Stimulated activated CD8-positive, alpha-beta memory T cell treated with anti-CD3 and anti-CD28 coated beads, Interleukin-15, amount 100 ng/mL, for 1 hour (primary cell): ENCODE data around the gene GIPC3.
"Not testable (repeated sequence)": the region's sequence is repeated elsewhere in the genome, so short reads cannot be mapped to it uniquely, and the experiment has no call there.

ENCODE experiments used
- DNase-seq: peaks from one replicate; pipeline ENCODE4 v3.0.0-alpha.2; 2020; ENCODE audit warnings: low read depth

Gene GIPC3

GRCh38 chr19:3576696-3577443 lies 8.4 kb upstream of the GIPC3 start:
- DNase-seq = no peak

GRCh38 chr19:3577723-3578344 lies 7.4 kb upstream of the GIPC3 start:
- no peak for DNase-seq

- DNase-seq = no peak
These were observed 6.9 kb upstream of the GIPC3 start for GRCh38 chr19:3578390-3578789.

- no peak for DNase-seq
These were observed 4.9 kb upstream of the GIPC3 start for GRCh38 chr19:3580156-3580934.

GRCh38 chr19:3581792-3582191 lies 3.5 kb upstream of the GIPC3 start:
- DNase-seq = not testable (repeated sequence)

GRCh38 chr19:3584036-3584802 lies 1.1 kb upstream of the GIPC3 start:
- DNase-seq = not testable (repeated sequence)

GRCh38 chr19:3586127-3586626 lies 899 bp downstream of the GIPC3 start:
- no peak for DNase-seq

GRCh38 chr19:3586707-3587346 lies 1.5 kb downstream of the GIPC3 start:
- DNase-seq = no peak

- DNase-seq = no peak
These were observed 4.2 kb downstream of the GIPC3 start for GRCh38 chr19:3589439-3589838.

- DNase-seq = no peak
These were observed 4.7 kb downstream of the GIPC3 start for GRCh38 chr19:3589949-3590348.

GRCh38 chr19:3590991-3591659 lies 5.8 kb downstream of the GIPC3 start:
- DNase-seq = no peak

GRCh38 chr19:3591876-3592613 lies 6.8 kb downstream of the GIPC3 start:
- no peak for DNase-seq

GRCh38 chr19:3593156-3593555 lies 7.9 kb downstream of the GIPC3 start:
- no peak for DNase-seq

- DNase-seq = no peak
These were observed 10.3 kb downstream of the GIPC3 start for GRCh38 chr19:3595521-3596061.

- no peak for DNase-seq
These were observed 14.5 kb downstream of the GIPC3 start for GRCh38 chr19:3599776-3600187.

GRCh38 chr19:3601021-3601420 lies 15.7 kb downstream of the GIPC3 start:
- DNase-seq = no peak

GRCh38 chr19:3603121-3603811 lies 18.0 kb downstream of the GIPC3 start:
- DNase-seq = no peak

- no peak for DNase-seq
These were observed 19.1 kb downstream of the GIPC3 start for GRCh38 chr19:3604227-3604986.

GRCh38 chr19:3604987-3605343 lies 19.7 kb downstream of the GIPC3 start:
- no peak for DNase-seq
